Ramos (cell line): ENCODE measurements around the gene MARVELD1.

Experiments
- in situ Hi-C: fragments of 300-500 bp; cut with MboI; formaldehyde crosslinking; loops from one replicate; pipeline ENCODE4 v1.14.3; 2022; ENCODE audit warnings: low sequenced_read_pairs; ENCODE audit not compliant: unreplicated experiment

The MARVELD1 gene

DNA sequence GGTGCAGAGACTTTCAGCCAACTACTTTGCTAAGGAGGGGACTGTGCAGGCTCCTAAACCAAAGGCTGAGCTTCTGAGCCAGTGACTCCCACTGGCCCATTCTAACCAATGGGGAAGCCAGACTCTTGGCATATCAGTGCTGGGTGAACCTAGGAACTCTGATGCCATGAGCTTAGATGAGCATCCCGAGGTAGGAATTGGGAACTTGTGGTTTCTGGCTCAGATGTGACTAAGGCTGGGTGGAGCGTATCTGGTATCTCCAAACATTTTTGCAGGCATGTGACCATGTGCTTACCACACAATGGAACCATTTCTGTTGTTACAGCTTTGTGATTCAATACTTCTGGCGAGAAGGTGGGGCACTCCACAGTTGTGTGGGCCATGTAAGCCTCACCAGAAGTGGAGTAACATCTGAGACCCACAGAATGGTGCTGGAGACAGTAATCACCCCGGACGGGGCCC lies 23.9 kb upstream of the MARVELD1 start:
- in situ Hi-C loops: loop anchor here (10.0 kb wide), 1 partner anchor 185 kb away; no protein-coding TSS in a partner anchor

DNA sequence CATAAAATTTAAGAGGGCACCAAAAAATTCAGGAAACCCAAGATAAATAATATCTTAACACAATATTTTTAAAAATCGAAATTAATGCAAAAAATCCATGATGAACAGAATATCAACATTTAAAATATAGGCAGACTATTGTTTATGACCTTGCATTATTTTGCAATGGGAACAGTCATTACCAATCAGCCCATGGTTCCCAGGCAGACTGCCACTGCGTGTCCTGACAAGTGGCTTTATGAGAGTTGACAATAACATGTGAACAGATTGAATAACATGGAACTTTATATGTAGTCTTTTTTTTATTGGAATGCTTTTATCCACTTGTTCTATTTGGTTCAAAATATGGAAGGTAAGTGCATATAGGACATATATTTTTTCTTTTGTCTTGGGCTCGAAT lies 23.4 kb upstream of the MARVELD1 start:
- in situ Hi-C loops: loop anchor here (10.0 kb wide), 1 partner anchor 185 kb away; no protein-coding TSS in a partner anchor

DNA sequence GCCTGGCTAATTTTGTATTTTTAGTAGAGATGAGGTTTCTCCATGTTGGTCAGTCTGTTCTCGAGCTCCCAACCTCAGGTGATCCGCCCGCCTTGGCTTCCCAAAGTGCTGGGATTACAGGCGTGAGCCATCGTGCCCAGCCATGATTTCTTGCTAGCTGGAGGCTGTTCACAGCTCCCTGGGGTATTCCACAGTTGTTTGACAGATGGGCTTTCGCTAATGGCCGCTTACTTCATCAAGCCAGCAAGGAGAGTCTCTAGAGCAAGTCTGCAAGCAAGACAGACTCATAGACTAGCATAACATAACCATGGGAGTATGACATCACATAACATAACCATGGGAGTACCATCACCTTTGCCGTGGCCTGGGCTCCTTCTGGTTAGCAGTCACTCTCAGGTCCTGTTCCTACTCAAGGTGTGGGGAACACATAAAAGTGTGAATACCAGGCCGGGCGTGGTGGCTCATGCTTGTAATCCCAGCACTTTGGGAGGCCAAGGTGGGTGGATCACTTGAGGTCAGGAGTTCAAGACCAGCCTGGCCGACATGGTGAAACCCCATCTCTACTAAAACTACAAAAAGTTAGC lies 15.4 kb upstream of the MARVELD1 start:
- in situ Hi-C loops: loop anchor here (10.0 kb wide), 1 partner anchor 177 kb away; no protein-coding TSS in a partner anchor

DNA sequence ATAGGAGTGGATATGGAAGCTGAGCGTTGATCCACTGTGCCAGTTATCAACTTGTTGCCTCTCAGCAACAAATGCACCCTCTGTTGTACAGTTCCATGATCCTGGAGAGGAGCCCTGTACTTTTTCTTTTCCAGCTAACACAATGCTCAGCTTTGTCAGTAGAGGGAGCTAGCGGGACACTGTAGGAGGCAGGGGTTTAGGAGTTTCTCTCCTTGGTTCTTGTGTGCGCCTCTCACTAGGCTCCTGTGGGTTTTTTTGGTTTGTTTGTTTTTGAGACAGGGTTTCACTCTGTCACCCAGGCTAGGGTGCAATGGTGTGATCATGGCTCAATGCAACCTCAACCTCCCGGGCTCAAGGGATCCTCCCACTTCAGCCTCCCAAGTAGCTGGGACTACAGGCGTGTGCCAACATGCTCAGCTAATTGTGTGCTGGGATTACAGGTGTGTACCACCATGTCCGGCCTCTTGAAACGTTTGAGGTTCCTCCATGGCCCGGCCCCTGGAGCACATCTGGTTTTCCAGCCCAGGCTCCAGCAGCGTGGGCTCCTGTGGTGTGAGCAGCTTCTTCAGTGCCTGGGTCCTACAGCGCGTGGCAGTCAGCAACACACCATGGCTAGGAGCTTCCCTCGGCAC lies 12.0 kb upstream of the MARVELD1 start:
- in situ Hi-C loops: no loop called here

DNA sequence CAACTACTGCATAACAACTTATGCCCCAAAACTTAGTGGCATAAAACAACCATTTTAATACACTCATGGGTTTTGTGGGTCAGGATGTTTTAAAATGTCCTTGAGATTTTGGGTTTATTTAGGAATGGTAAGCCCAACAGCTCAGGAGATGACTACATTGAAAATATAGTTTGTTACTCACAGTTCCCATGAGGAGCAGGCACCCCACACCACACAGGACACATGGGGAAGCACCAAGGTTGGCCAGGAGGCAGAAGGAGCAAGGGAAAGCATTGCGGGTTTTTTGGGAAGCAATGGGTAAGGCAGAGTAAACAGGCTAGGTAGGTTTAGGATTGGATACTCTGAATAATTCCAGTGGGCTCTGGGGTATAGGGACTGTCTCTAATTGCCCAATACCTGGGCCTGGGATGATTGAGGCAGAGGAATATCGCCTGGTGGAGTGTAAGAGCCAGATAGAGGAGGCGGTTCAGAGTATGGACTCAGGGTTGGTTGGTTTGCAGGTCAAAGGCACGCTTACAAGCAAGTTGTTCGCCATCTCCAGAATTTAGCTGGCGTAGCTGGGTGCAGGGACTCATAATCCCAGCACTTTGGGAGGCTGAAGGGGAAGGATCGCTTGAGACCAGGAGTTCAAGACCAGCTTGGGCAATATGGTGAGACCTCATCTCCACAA lies 10.0 kb upstream of the MARVELD1 start:
- in situ Hi-C loops: no loop called here

GRCh38 chr10:97704341-97704740 lies 9.2 kb upstream of the MARVELD1 start:
- in situ Hi-C loops: no loop called here

DNA sequence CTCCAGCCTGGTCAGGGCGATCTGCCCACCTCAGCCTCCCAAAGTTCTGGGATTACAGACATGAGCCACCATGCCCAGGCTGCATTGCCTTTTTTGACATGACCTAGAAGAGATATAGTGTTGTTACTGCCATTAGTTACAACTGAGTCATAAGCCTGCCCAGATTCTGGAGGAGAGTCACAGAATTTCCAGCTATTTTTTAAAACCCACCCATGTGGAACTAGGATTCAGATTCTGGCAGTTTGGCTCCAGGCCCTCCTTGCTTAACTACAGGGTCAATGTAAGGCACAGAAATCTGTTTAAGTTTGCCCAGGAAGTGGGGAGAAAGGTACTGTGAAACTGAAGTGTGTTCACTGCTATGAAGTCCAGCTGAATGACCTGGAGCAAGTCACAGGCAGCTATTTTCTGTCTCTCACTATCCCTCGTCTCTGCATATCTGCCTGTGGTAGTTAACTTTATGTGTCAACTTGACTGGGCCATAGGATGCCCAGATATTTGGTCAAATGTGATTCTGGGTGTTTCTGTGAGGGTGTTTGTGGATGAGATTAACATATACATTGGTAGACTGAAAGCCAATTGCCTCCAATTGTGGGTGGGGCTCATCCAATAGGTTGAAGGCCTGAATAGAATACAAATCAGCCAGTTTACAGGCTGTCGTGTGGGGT lies 8.4 kb upstream of the MARVELD1 start:
- in situ Hi-C loops: no loop called here

- in situ Hi-C loops: no loop called here
Measured at GRCh38 chr10:97707134-97707861, 6.2 kb upstream of the MARVELD1 start.

DNA sequence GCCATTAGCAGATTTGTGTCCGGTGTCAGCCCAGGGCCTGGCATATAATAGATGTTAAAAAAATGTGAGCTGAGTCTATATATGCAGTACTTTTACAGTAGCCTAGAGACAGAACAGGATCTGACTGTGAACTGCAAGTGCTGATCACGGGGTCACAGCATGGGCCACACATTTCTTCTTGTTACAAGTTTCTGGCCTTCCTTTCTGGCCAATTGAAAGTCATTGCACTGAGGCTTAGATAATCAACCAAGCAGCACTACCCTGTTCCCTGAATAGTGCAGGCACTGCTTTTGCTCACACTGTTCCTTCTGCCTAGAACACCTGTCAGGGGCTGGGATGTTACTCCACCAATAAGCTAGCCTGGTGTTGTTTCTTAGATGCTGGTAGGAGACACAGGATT lies 5.4 kb upstream of the MARVELD1 start:
- in situ Hi-C loops: no loop called here

GRCh38 chr10:97708976-97709946 lies 4.3 kb upstream of the MARVELD1 start:
- in situ Hi-C loops: no loop called here

DNA sequence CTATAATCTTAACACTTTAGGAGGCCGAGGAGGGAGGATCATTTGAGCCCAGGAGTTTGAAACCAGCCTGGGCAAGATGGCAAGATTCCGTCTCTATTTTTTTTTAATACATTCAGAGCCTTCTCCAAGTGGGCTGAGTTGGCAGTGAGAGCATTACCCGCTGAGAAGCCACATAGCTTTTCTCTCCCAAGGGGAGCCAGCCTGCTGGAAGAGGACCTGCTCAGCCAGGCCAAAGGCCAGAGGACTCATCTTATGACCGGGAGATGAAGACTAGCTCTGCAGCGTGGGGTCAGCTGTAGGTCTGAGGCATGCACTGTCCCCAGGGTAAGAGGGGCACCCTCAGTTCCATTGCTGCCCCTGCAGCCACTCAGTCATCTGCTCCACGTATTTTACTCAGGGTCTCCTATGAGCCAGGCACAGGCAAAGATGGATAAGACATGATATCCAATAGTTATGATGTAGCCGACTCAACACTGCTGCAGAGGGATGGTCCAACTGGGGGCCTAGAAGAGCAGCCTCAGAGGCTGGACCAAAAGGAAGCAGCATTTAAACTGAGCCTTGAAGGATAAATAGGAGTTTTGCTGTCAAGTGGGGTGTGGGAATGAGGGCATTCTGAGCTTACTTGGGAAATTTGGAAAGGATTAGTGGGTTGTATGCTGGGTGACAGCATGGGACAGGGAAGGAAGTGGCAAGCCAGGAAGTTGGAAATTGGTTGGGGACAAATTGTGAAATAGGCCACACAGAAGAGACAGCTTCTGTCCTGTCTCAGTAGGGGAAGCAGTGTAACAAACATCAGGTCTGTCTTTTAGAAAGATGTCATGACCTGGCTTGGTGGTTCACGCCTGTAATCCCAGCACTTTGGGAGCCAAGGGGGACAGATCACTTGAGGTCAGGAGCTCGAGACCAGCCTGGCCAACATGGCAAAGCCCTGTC lies 1.6 kb upstream of the MARVELD1 start:
- in situ Hi-C loops: no loop called here

GRCh38 chr10:97713826-97714400 lies 383 bp downstream of the MARVELD1 start:
- in situ Hi-C loops: no loop called here

- in situ Hi-C loops: no loop called here
Measured at GRCh38 chr10:97714401-97715258, 1.1 kb downstream of the MARVELD1 start.

DNA sequence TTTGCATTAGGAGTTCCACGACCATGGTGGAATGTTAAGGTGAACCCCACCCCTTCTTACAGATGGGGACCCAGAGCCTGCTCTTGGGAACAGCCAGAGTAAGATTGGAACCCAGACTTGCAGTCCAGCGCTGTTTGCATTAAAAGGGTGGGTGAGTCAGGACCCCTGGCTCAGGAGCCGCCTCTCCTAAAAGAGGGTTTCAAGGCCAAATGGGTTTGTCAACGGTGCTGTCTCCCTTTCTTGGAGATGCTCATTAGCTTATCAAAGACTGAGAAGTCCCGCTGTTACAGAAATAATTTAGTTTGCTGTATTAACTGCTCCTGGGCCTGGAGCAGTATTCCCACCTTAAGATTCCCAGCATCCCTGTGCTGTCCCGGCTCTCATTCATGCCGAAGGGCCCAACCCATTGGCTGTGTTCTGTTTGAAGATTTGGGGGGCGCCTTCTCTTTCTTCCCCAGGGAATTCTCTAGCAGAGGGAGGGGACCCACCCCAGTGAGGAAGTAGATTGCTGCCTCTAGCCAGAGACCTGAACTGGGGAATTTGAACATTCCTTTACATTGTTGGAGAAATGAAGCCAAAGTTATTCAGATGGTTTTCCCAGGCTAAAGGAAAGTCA lies 1.8 kb downstream of the MARVELD1 start:
- in situ Hi-C loops: no loop called here

DNA sequence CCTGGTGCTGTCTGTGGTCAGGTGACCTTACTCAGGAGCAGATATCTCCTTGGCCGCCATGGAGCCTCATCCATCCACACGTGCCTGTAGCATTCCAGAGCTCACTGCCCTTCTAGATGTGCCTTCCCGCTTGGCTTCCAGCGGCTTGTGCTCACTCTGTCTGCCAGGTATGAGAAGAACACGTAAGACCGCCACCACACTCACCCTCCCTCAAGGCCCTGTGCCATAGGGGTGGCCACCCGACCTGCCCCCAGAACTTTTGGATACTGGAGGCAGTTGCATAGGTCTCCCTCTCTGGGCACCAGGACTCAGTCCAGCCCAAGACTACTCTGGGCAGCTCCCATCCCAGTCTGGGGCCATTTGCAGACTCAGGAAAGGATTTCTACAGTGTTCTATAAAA lies 4.1 kb downstream of the MARVELD1 start:
- in situ Hi-C loops: no loop called here

- in situ Hi-C loops: no loop called here
Measured at GRCh38 chr10:97718178-97718577, 4.6 kb downstream of the MARVELD1 start.
